Measurements from ENCODE around the gene ATP23.

- no peak for TF ChIP-seq CTCF (IDR thresholded peaks at IDR 0.05; ENCODE audit: insufficient read depth, low read depth, low read length)
- TF ChIP-seq EZH2 (IDR thresholded peaks at IDR 0.05; ENCODE audit: insufficient read depth, low read length), result no peak
Measured at GRCh38 chr12:57892232-57892972, 49.0 kb upstream of the ATP23 start.

All from astrocyte (in vitro differentiated cells and primary cell).